ENCODE data around the gene GTPBP1.

DNA sequence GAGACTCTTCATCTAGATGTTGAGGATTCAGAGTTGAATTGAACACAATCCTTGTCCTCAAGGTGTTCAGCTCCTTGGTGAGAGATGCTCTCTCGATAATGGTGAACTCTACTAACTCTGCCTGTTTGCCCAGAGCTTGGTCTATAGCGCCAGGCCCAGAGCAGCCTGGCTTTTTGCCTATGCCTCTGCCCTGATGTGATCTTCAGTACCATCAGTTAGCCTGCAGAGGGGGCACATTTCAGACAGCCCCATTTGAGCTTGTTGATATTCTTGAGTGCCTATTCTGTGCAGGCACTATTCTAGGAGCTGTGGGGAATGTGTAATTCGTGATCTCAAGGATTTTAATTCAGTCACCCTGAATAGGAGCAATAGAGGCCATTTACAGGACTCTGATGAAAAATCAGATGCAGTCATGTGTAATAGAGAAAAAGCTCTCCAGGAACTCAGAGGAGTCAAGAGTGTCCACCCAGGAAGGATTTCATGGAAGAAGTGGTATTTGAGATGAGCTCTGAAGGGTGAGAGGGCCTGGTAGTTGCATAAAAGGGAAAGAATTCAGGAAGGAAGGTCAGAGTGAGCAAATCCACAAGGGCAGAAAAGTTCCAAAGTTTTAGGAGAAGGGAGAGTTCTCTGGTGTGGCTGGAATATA lies 19.3 kb downstream of the GTPBP1 start:
- no peak for TF ChIP-seq EZH2phosphoT487 (conservative IDR thresholded peaks at IDR 0.05; ENCODE audit: low read length)
- TF ChIP-seq, protein P1, sequence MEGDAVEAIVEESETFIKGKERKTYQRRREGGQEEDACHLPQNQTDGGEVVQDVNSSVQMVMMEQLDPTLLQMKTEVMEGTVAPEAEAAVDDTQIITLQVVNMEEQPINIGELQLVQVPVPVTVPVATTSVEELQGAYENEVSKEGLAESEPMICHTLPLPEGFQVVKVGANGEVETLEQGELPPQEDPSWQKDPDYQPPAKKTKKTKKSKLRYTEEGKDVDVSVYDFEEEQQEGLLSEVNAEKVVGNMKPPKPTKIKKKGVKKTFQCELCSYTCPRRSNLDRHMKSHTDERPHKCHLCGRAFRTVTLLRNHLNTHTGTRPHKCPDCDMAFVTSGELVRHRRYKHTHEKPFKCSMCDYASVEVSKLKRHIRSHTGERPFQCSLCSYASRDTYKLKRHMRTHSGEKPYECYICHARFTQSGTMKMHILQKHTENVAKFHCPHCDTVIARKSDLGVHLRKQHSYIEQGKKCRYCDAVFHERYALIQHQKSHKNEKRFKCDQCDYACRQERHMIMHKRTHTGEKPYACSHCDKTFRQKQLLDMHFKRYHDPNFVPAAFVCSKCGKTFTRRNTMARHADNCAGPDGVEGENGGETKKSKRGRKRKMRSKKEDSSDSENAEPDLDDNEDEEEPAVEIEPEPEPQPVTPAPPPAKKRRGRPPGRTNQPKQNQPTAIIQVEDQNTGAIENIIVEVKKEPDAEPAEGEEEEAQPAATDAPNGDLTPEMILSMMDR (IDR thresholded peaks at IDR 0.05; ENCODE audit: insufficient read depth, low read length, poor library complexity, severe bottlenecking), result peak; percentile 50

Measured in SU-DHL-6 (cell line).